Measurements from ENCODE around the gene PDZD4.

PDZD4 gene

DNA sequence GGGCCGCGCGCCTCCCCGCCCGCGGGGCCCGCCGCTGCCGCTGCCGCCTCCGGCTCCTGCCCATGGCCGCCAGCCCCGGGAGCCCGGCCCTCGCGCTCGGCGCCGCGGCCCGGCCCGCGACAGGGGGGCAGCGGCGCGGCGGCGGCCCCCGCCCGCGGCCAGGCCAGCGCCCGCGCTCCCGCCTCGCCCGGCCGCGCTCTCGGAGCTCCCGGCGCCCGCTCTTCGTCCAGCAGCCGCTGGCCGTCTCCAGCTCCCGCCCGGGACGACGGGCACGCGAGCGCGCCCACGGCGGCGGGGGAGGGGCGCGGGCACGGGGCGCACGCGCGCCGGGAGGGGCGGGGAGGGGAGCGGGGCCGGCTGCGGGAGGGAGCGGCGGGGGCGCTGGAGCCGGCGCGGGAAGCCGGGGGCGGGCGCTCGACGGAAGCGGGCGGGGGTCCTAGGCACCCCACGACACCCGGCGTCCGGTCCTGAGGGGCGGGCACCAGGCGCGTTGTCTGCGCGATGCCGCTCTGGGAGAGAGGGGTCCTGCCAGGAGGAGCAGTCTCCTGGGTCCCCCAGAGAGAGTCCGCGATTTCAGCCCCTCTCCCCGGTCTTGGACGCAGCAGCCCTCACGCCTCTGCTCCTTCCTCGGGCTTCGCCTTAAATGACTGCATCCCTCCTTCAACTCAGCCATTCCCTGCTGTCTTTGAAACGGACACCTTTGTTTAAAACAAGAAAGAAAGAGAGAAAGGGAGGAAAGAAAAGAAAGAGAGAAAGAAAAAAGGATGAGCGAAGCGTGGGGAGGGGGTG, 490 bp upstream of the PDZD4 start:
- no peak overlapping the region for H3K4me2 ChIP-seq
- TF ChIP-seq, protein P1, sequence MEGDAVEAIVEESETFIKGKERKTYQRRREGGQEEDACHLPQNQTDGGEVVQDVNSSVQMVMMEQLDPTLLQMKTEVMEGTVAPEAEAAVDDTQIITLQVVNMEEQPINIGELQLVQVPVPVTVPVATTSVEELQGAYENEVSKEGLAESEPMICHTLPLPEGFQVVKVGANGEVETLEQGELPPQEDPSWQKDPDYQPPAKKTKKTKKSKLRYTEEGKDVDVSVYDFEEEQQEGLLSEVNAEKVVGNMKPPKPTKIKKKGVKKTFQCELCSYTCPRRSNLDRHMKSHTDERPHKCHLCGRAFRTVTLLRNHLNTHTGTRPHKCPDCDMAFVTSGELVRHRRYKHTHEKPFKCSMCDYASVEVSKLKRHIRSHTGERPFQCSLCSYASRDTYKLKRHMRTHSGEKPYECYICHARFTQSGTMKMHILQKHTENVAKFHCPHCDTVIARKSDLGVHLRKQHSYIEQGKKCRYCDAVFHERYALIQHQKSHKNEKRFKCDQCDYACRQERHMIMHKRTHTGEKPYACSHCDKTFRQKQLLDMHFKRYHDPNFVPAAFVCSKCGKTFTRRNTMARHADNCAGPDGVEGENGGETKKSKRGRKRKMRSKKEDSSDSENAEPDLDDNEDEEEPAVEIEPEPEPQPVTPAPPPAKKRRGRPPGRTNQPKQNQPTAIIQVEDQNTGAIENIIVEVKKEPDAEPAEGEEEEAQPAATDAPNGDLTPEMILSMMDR (conservative IDR thresholded peaks at IDR 0.05; ENCODE audit: low read depth, low read length): no peak
- no peak overlapping the region for H3K9ac ChIP-seq

DNA sequence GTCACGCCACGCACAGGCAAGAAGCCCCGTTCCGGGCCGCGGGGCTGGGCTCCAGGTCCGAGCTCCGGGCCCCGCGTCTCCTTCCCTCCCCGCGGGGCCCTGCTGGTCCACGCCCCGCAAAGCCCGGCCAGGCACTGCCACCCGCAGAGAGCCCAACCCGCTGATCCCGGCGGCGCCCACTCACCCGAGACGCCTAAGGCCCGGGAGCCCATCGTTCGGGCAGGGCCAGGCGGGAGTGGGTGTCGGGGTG, 870 bp downstream of the PDZD4 start:
- H3K4me2 ChIP-seq: no peak overlapping the region
- H3K4me1 ChIP-seq (ENCODE audit: low read depth, poor library complexity, severe bottlenecking): no peaks in the 10 kb centered on the region
- no peaks in the 10 kb centered on the region for H4K20me1 ChIP-seq (ENCODE audit: insufficient read depth)
- no peak overlapping the region for H2AFZ ChIP-seq (ENCODE audit: low read depth)
- H3K9ac ChIP-seq: no peak overlapping the region
- H3K27me3 ChIP-seq (ENCODE audit: insufficient read depth, low read depth): peaks cover 17% of the 10 kb centered on the region; the same call in 1 of the 2 replicates
- H3K27ac ChIP-seq: no peak overlapping the region
- TF ChIP-seq, protein P1 (conservative IDR thresholded peaks at IDR 0.05; ENCODE audit: low read depth, low read length): no peak
- H3K4me3 ChIP-seq (IDR thresholded peaks at IDR 0.05; ENCODE audit: insufficient read depth, low read depth, low read length): no peak overlapping the region
- no peaks in the 10 kb centered on the region for H3K79me2 ChIP-seq (ENCODE audit: insufficient read depth, low read depth)
- no peaks in the 10 kb centered on the region for H3K36me3 ChIP-seq (ENCODE audit: insufficient read depth)

More for the DNA sequence above, 490 bp upstream of the PDZD4 start:
- H4K20me1 ChIP-seq (ENCODE audit: insufficient read depth): no peaks in the 10 kb centered on the region
- H3K79me2 ChIP-seq (ENCODE audit: insufficient read depth, low read depth): no peaks in the 10 kb centered on the region
- no peak overlapping the region for H3K27ac ChIP-seq
- H3K27me3 ChIP-seq (ENCODE audit: insufficient read depth, low read depth): peaks cover 14% of the 10 kb centered on the region; the same call in 1 of the 2 replicates
- no peak overlapping the region for H2AFZ ChIP-seq (ENCODE audit: low read depth)
- no peak overlapping the region for H3K4me3 ChIP-seq (IDR thresholded peaks at IDR 0.05; ENCODE audit: insufficient read depth, low read depth, low read length)
- H3K4me1 ChIP-seq (ENCODE audit: low read depth, poor library complexity, severe bottlenecking): no peaks in the 10 kb centered on the region
- H3K36me3 ChIP-seq (ENCODE audit: insufficient read depth): no peaks in the 10 kb centered on the region

DNA sequence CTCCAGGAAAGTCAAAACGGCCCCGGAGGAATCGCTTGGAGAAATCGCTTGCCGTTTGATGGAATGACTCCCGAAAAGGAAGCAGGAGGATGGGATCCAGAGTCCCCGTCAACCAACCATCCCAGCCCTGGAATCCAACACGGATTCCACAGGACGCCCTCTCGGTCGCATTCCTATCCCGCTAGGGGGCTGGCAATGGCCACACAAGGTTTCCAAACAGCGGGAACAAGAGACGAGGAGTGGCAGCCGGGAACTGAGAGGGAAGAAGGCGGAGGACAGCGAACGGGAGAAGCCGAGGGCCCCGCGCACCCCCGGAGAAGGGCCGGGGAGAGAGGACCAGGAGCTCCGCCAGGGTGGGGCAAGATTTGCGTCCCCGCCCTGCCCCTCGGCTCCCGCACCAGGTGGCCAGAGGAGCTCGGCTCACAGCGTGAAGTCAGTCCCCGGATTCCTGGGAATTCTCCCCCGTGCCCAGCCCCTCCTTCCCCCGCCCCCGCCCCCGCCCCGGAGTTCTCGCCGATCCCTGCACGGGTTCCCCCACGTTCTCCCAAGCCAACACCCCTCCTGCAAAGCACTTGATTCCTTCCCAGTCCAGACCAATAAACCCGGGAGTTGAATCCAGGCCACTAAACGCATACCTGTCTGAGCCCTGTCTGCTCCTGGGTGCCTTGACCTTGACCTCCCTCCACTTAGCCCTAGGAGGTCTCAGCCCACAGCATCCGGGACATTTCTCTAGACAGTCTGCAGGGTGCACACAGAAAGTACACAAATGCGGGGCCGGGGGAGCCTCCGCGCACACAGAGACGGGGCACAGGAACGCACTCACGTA, 1.4 kb downstream of the PDZD4 start:
- no peaks in the 10 kb centered on the region for H3K36me3 ChIP-seq (ENCODE audit: insufficient read depth)
- no peak overlapping the region for H2AFZ ChIP-seq (ENCODE audit: low read depth)
- no peak overlapping the region for H3K4me3 ChIP-seq (IDR thresholded peaks at IDR 0.05; ENCODE audit: insufficient read depth, low read depth, low read length)
- H3K4me1 ChIP-seq (ENCODE audit: low read depth, poor library complexity, severe bottlenecking): no peaks in the 10 kb centered on the region
- no peak overlapping the region for H3K27ac ChIP-seq
- H4K20me1 ChIP-seq (ENCODE audit: insufficient read depth): no peaks in the 10 kb centered on the region
- H3K79me2 ChIP-seq (ENCODE audit: insufficient read depth, low read depth): no peaks in the 10 kb centered on the region
- peaks cover 21% of the 10 kb centered on the region; the same call in 1 of the 2 replicates for H3K27me3 ChIP-seq (ENCODE audit: insufficient read depth, low read depth)
- no peak overlapping the region for H3K4me2 ChIP-seq
- TF ChIP-seq, protein P1 (conservative IDR thresholded peaks at IDR 0.05; ENCODE audit: low read depth, low read length): no peak
- H3K9ac ChIP-seq: no peak overlapping the region

DNA sequence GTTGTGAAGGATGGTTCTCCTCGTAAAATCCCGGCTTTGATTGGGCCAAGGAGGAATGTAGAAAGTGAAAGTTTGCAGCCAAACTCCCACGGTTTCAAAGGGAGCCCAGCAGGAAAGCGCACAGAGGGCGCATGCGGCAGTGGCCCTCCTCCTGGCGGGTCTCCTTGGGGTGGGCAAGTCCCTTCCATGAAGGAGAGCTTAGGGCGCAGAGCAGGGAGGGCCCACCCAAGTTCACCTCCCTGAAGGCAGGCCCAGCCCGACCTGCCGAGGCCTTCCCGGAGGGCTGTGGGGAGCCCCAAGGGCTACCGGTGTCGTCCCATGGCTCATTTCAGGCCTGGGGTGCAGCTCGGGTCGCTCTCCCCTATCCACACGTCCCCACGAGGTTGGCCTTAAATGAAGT, 2.0 kb downstream of the PDZD4 start:
- no peaks in the 10 kb centered on the region for H3K36me3 ChIP-seq (ENCODE audit: insufficient read depth)
- H3K4me3 ChIP-seq (IDR thresholded peaks at IDR 0.05; ENCODE audit: insufficient read depth, low read depth, low read length): no peak overlapping the region
- no peak overlapping the region for H3K27ac ChIP-seq
- H3K79me2 ChIP-seq (ENCODE audit: insufficient read depth, low read depth): no peaks in the 10 kb centered on the region
- no peaks in the 10 kb centered on the region for H4K20me1 ChIP-seq (ENCODE audit: insufficient read depth)
- H3K4me1 ChIP-seq (ENCODE audit: low read depth, poor library complexity, severe bottlenecking): no peaks in the 10 kb centered on the region
- no peak overlapping the region for H3K4me2 ChIP-seq
- H2AFZ ChIP-seq (ENCODE audit: low read depth): no peak overlapping the region
- H3K9ac ChIP-seq: no peak overlapping the region
- TF ChIP-seq, protein P1 (conservative IDR thresholded peaks at IDR 0.05; ENCODE audit: low read depth, low read length): no peak
- peaks cover 21% of the 10 kb centered on the region; the same call in 1 of the 2 replicates for H3K27me3 ChIP-seq (ENCODE audit: insufficient read depth, low read depth)

Measured in KMS-11 (cell line).